GM18868 (cell line): ENCODE data around the gene RANGAP1.
"Not testable (repeated sequence)": the region's sequence is repeated elsewhere in the genome, so short reads cannot be mapped to it uniquely, and the experiment has no call there.

Experiments
- ATAC-seq: cut with Tn5 transposase; IDR thresholded peaks from one replicate; pipeline ENCODE4 v1.9.1; 2021; ENCODE audit warnings: mild to moderate bottlenecking, moderate library complexity; ENCODE audit not compliant: unreplicated experiment

The RANGAP1 gene

GRCh38 chr22:41261541-41262249 is 24.3 kb downstream of the RANGAP1 start:
- ATAC-seq, result no peak

- no peak for ATAC-seq
Observed at GRCh38 chr22:41260871-41261270, 25.1 kb downstream of the RANGAP1 start.

- not testable (repeated sequence) for ATAC-seq
Observed at GRCh38 chr22:41259756-41260155, 26.2 kb downstream of the RANGAP1 start.

- no peak for ATAC-seq
Observed at GRCh38 chr22:41257696-41258095, 28.3 kb downstream of the RANGAP1 start.

GRCh38 chr22:41256254-41257253 is 29.4 kb downstream of the RANGAP1 start:
- ATAC-seq, result no peak

GRCh38 chr22:41254230-41254629 is 31.8 kb downstream of the RANGAP1 start:
- ATAC-seq, result no peak

- ATAC-seq, result no peak
Observed at GRCh38 chr22:41252365-41252764, 33.6 kb downstream of the RANGAP1 start.

- ATAC-seq, result no peak
Observed at GRCh38 chr22:41250127-41250526, 35.9 kb downstream of the RANGAP1 start.

GRCh38 chr22:41249442-41249841 is 36.5 kb downstream of the RANGAP1 start:
- ATAC-seq, result no peak

GRCh38 chr22:41248758-41249157 is 37.2 kb downstream of the RANGAP1 start:
- ATAC-seq, result no peak

- ATAC-seq, result no peak
Observed at GRCh38 chr22:41248314-41248713, 37.7 kb downstream of the RANGAP1 start.

GRCh38 chr22:41247703-41248102 is 38.3 kb downstream of the RANGAP1 start:
- no peak for ATAC-seq

- no peak for ATAC-seq
Observed at GRCh38 chr22:41245917-41246499, 40.0 kb downstream of the RANGAP1 start.

- ATAC-seq, result no peak
Observed at GRCh38 chr22:41243361-41243760, 42.6 kb downstream of the RANGAP1 start.

- no peak for ATAC-seq
Observed at GRCh38 chr22:41242396-41243117, 43.4 kb downstream of the RANGAP1 start.

- no peak for ATAC-seq
Observed at GRCh38 chr22:41241133-41241676, 44.8 kb downstream of the RANGAP1 start.

GRCh38 chr22:41240377-41241132 is 45.4 kb downstream of the RANGAP1 start, which contains the start of gene CHADL:
CHADL (minus strand) TSS chr22:41240931; CDS start chr22:41240881, 50 bp downstream.
- no peak for ATAC-seq

- ATAC-seq, result no peak
Observed at GRCh38 chr22:41239443-41240128, 46.4 kb downstream of the RANGAP1 start.
